ENCODE results near the gene ZNF132. TPM values are rescaled to one million over a fixed set of nuclear protein-coding genes. Genes with fewer than 3 reads are reported as not detected.

The ZNF132 gene
- total and polyA plus RNA-seq, 9 of the 15 experiments (the other 6 are each of a cell fraction or from before 2014, with no cell fraction given) = 0.03 to 0.42 (median 0.10) TPM; not detected in 5

DNA sequence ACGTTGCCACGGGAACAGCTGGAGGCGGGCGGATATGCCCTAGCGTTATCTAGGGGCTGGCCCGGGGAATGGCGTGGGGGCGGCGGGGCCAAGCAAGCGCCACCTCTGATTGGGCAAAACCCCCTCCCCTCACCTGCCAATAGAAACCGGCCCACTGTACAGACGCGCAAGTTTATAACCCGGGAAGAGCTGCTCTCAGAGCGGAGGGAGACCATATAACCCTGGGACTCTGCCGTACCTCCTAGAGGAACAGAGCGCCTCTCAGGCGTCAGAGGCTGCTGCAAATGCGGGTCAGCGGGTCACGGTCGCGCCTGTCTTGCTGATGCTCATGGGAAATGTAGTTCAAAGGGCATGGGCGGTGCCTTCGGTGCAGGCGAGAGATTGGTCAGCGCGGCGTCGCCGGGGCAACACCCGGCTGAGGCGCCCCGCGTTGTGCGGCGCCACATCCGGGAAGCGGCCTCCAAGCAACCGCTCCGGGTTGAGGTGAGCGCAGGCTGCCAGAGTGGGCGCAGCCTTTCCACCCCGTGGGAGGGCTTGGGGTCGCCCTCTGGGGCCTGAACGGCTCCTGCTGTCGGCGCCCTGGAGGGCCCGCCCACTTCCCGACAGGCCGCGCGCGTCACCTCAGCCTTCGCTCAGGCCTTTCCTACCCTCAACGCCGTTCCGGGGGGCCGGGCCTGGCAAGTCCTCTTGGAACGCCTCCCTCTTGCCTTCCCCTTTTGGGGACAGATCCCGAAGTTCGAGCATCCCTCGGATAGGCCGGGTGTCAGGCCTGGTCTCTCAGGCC lies 36.0 kb upstream of the ZNF132 start, which contains the start of gene ZNF446 (continued):
- TF ChIP-seq, protein P1, sequence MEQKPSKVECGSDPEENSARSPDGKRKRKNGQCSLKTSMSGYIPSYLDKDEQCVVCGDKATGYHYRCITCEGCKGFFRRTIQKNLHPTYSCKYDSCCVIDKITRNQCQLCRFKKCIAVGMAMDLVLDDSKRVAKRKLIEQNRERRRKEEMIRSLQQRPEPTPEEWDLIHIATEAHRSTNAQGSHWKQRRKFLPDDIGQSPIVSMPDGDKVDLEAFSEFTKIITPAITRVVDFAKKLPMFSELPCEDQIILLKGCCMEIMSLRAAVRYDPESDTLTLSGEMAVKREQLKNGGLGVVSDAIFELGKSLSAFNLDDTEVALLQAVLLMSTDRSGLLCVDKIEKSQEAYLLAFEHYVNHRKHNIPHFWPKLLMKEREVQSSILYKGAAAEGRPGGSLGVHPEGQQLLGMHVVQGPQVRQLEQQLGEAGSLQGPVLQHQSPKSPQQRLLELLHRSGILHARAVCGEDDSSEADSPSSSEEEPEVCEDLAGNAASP (IDR thresholded peaks at IDR 0.05) = no peak
- TF ChIP-seq NUFIP1 (IDR thresholded peaks at IDR 0.05; ENCODE audit: partially characterized antibody) = no peak
- TF ChIP-seq ZNF253 (CRISPR knock-in tag; conservative IDR thresholded peaks at IDR 0.05) = no peak
- TF ChIP-seq ASH1L (IDR thresholded peaks at IDR 0.05; ENCODE audit: borderline replicate concordance, low read depth, partially characterized antibody) = no peak
- TF ChIP-seq, protein P2, sequence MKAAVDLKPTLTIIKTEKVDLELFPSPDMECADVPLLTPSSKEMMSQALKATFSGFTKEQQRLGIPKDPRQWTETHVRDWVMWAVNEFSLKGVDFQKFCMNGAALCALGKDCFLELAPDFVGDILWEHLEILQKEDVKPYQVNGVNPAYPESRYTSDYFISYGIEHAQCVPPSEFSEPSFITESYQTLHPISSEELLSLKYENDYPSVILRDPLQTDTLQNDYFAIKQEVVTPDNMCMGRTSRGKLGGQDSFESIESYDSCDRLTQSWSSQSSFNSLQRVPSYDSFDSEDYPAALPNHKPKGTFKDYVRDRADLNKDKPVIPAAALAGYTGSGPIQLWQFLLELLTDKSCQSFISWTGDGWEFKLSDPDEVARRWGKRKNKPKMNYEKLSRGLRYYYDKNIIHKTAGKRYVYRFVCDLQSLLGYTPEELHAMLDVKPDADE (conservative IDR thresholded peaks at IDR 0.05; ENCODE audit: control insufficient read depth, low read depth, low read length) = no peak; the same call in 1 of the 2 replicates
- TF ChIP-seq, protein P3, sequence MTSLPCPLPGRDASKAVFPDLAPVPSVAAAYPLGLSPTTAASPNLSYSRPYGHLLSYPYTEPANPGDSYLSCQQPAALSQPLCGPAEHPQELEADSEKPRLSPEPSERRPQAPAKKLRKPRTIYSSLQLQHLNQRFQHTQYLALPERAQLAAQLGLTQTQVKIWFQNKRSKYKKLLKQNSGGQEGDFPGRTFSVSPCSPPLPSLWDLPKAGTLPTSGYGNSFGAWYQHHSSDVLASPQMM (CRISPR knock-in tag; IDR thresholded peaks at IDR 0.05) = no peak
- TF ChIP-seq HMGN3 (IDR thresholded peaks at IDR 0.05; ENCODE audit: borderline replicate concordance, extremely low read depth, insufficient read length, low read depth, low read length) = peak; percentile 99
- TF ChIP-seq NONO (IDR thresholded peaks at IDR 0.05; ENCODE audit: low read depth in 2 of 2, low read length in 1 of 2) = peak in 1 of 2 experiments; percentile 24; a peak in 1 of 4 replicates
- no peak for TF ChIP-seq ZC3H8 (IDR thresholded peaks at IDR 0.05)
- no peak; a peak in 1 of 4 replicates for TF ChIP-seq RAD21 (CRISPR knock-in tag; conservative IDR thresholded peaks at IDR 0.05 in 1 of 2, IDR thresholded peaks at IDR 0.05 in 1 of 2)
- TF ChIP-seq FOXK1 (CRISPR knock-in tag; IDR thresholded peaks at IDR 0.05; ENCODE audit: borderline replicate concordance) = 0 out of 2 replicates have a peak, but pooled peaks have one; percentile 79
- no peak for TF ChIP-seq SRF (CRISPR knock-in tag; IDR thresholded peaks at IDR 0.05)
- TF ChIP-seq, protein P4, sequence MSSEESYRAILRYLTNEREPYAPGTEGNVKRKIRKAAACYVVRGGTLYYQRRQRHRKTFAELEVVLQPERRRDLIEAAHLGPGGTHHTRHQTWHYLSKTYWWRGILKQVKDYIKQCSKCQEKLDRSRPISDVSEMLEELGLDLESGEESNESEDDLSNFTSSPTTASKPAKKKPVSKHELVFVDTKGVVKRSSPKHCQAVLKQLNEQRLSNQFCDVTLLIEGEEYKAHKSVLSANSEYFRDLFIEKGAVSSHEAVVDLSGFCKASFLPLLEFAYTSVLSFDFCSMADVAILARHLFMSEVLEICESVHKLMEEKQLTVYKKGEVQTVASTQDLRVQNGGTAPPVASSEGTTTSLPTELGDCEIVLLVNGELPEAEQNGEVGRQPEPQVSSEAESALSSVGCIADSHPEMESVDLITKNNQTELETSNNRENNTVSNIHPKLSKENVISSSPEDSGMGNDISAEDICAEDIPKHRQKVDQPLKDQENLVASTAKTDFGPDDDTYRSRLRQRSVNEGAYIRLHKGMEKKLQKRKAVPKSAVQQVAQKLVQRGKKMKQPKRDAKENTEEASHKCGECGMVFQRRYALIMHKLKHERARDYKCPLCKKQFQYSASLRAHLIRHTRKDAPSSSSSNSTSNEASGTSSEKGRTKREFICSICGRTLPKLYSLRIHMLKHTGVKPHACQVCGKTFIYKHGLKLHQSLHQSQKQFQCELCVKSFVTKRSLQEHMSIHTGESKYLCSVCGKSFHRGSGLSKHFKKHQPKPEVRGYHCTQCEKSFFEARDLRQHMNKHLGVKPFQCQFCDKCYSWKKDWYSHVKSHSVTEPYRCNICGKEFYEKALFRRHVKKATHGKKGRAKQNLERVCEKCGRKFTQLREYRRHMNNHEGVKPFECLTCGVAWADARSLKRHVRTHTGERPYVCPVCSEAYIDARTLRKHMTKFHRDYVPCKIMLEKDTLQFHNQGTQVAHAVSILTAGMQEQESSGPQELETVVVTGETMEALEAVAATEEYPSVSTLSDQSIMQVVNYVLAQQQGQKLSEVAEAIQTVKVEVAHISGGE (CRISPR knock-in tag; IDR thresholded peaks at IDR 0.05) = peak in 2 of 3 experiments; percentile 61 to 96; a peak in 3 of 6 replicates
- no peak for TF ChIP-seq EHMT2 (IDR thresholded peaks at IDR 0.05)

Measured in K562 (cell line).